ENCODE measurements around the gene AIM2. TPM values are rescaled to one million over a fixed set of nuclear protein-coding genes. Genes with fewer than 3 reads are reported as not detected.
"Not testable (repeated sequence)": the region's sequence is repeated elsewhere in the genome, so short reads cannot be mapped to it uniquely, and the experiment has no call there.

Gene AIM2
- total RNA-seq, 1 donor from 2014 or later, result not detected

DNA sequence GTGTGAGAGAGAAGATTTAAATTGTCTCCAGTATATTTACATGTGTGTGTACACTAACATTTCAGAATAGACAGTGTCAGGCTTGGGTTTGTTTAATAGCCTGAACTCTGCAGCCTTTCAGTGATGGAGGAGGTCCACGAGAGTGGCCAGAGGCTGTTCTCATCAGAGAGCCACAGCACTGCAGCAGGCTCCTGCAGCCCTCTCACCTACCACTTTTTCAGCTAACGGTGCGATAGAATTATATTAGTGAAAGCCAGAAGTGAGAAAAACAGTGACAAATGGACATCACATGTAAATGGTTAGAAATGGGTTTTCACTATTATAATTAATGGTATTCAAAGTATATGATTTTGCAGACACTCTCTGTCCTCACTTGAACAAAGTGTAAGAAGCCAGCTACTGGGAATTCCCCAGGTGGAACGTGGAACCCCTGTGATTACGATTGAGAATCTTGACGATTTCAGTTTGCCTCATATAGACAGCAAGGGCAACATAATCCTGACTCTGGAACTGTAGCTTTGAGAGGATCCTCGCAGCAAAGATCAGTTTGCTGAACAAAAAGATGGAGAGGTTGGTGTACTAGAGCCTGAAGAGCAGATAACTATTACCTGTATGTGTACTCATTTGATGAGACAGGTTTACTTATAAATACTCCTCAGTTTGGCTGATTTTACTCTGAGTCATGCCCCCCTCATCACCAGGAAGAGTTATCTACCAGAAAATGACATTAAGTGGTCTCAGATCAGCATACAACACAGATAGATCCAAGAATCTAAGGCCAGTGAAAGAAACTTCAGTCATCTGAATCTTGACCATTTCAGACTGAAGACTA is 35.5 kb downstream of the AIM2 start:
- TF ChIP-seq, protein P1, sequence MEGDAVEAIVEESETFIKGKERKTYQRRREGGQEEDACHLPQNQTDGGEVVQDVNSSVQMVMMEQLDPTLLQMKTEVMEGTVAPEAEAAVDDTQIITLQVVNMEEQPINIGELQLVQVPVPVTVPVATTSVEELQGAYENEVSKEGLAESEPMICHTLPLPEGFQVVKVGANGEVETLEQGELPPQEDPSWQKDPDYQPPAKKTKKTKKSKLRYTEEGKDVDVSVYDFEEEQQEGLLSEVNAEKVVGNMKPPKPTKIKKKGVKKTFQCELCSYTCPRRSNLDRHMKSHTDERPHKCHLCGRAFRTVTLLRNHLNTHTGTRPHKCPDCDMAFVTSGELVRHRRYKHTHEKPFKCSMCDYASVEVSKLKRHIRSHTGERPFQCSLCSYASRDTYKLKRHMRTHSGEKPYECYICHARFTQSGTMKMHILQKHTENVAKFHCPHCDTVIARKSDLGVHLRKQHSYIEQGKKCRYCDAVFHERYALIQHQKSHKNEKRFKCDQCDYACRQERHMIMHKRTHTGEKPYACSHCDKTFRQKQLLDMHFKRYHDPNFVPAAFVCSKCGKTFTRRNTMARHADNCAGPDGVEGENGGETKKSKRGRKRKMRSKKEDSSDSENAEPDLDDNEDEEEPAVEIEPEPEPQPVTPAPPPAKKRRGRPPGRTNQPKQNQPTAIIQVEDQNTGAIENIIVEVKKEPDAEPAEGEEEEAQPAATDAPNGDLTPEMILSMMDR (IDR thresholded peaks at IDR 0.05), result no peak
- no peak for TF ChIP-seq POLR2AphosphoS5 (IDR thresholded peaks at IDR 0.05; ENCODE audit: insufficient read depth in 1 of 2, low read depth in 1 of 2)
- no peak for TF ChIP-seq POLR2A (IDR thresholded peaks at IDR 0.05)
- H3K27ac ChIP-seq, result no peak overlapping the region
- no peaks in the 10 kb centered on the region for H3K27me3 ChIP-seq
- no peaks in the 10 kb centered on the region for H3K9me3 ChIP-seq
- H3K4me1 ChIP-seq, result no peaks in the 10 kb centered on the region
- H3K36me3 ChIP-seq, result peaks cover 0 to 58% of the 10 kb centered on the region in 2 donors
- intact Hi-C loops (cut with DNase I), result no loop called here
- no peak for DNase-seq (ENCODE audit: extremely low spot score in 2 of 2)
- H3K4me3 ChIP-seq, result no peak overlapping the region

DNA sequence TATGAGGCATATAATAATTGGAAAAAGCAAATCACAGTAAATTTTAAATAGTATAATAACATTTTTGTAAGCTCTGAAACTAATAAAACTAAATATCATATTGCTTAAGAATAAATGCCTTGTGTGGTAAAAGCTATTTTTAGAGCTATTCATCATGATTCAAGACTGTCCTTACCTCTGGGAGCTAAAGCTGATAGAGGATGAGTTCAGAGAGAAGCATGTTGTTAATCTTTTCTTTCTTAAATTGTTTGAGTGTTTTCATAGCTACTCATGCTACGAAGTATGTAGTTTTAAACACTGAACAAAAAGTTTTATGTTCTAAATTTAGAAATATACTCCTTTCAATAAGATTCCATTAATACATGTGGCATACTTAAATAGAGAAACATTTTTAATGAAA is 36.4 kb downstream of the AIM2 start:
- H3K36me3 ChIP-seq, result peaks cover 0 to 61% of the 10 kb centered on the region in 2 donors
- TF ChIP-seq POLR2A (IDR thresholded peaks at IDR 0.05), result no peak
- TF ChIP-seq, protein P1 (IDR thresholded peaks at IDR 0.05), result no peak
- no peak for TF ChIP-seq POLR2AphosphoS5 (IDR thresholded peaks at IDR 0.05; ENCODE audit: insufficient read depth in 1 of 2, low read depth in 1 of 2)
- no peak overlapping the region for H3K27ac ChIP-seq
- H3K4me3 ChIP-seq, result no peak overlapping the region
- H3K27me3 ChIP-seq, result no peaks in the 10 kb centered on the region
- intact Hi-C loops (cut with DNase I), result no loop called here
- no peak for DNase-seq (ENCODE audit: extremely low spot score in 2 of 2)
- no peaks in the 10 kb centered on the region for H3K4me1 ChIP-seq
- H3K9me3 ChIP-seq, result no peaks in the 10 kb centered on the region

DNA sequence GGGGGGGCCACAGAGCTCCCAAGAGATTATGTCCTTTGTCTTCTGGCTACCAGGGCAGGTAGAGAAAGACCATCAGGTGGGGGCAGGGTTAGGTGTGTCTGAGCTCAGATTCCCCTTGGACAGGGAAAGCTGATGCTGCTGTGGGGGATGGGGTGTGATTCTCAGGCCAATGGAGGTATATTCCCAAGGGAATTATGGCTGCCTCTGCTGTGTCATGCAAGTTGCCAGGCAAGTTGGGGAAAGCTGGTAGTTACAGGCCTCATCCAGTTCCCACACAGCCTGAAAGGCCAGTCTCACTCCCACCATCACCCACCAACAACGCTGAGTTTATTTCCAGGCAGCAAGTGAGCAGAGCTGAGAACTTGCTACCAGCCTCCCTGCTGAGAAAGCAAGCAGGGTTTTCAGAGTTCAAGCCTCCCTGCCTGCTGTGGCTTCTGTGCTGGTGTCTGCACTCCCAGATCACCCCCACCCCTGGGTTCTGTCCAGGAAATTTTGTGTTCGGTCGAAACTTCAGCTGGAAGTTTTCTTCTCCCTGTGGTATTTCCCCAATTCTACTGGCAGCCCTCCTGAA is 45.6 kb downstream of the AIM2 start:
- peaks cover 7% of the 10 kb centered on the region for H3K4me1 ChIP-seq
- no peak for DNase-seq (ENCODE audit: extremely low spot score in 2 of 2)
- no peaks in the 10 kb centered on the region for H3K27me3 ChIP-seq
- H3K36me3 ChIP-seq, result peaks cover 0 to 74% of the 10 kb centered on the region in 2 donors
- intact Hi-C loops (cut with DNase I), result no loop called here
- TF ChIP-seq POLR2AphosphoS5 (IDR thresholded peaks at IDR 0.05; ENCODE audit: insufficient read depth in 1 of 2, low read depth in 1 of 2), result no peak
- H3K9me3 ChIP-seq, result no peaks in the 10 kb centered on the region
- H3K27ac ChIP-seq, result no peak overlapping the region
- H3K4me3 ChIP-seq, result no peak overlapping the region

DNA sequence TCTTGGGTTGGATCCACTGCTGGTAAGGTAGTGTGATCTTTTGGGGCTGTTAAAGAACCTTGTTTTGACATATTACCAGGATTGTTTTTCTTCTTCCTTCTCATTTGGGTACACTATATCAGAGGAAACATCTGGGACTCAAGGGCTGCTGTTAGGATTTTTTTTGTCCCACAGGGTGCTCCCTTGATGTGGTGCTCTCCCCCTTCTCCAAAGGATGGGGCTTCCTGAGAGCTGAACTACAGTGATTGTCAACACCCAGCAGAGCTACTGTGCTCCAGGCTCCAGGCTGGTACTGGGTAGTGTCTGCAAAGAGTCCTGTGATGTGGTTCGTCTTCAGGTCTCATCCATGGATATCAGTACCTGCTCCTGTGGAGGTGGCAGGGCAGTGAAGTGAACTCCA is 46.3 kb downstream of the AIM2 start:
- Histone ChIP-seq H3K27me3 (no peaks in the 10 kb centered on the region), H3K4me1 (peaks cover 13% of the 10 kb centered on the region), H3K36me3 (peaks cover 0 to 69% of the 10 kb centered on the region in 2 donors), H3K27ac (no peak overlapping the region), H3K4me3 (no peak overlapping the region), H3K9me3 (no peaks in the 10 kb centered on the region)
- no peak for DNase-seq (ENCODE audit: extremely low spot score in 2 of 2)
- TF ChIP-seq POLR2A (IDR thresholded peaks at IDR 0.05) (no peak), POLR2AphosphoS5 (IDR thresholded peaks at IDR 0.05; ENCODE audit: insufficient read depth in 1 of 2, low read depth in 1 of 2) (no peak)
- TF ChIP-seq, protein P1 (IDR thresholded peaks at IDR 0.05), result no peak
- intact Hi-C loops (cut with DNase I), result no loop called here

DNA sequence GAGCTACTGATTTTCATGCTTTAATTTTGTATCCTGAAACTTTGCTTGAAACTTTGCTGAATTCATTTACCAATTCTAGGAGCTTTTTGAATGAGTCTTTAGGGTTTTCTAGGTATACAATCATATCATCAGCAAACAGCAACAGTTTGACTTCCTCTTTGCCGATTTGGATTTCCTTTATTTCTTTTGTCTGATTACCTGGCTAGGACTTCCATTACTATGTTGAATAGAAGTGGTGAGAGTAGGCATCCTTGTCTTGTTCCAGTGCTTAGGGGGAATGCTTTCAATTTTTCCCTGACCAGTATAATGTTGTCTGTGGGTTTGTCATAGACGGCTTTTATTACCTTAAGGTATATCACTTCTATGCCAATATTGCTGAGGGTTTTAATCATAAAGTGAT is 49.7 kb downstream of the AIM2 start:
- DNase-seq (ENCODE audit: extremely low spot score in 2 of 2); H3K4me3 ChIP-seq; intact Hi-C loops (cut with DNase I); H3K27ac ChIP-seq; H3K27me3 ChIP-seq; H3K9me3 ChIP-seq: not testable (repeated sequence)
- Histone ChIP-seq H3K4me1 (peaks cover 38% of the 10 kb centered on the region), H3K36me3 (peaks cover 0 to 42% of the 10 kb centered on the region in 2 donors)

DNA sequence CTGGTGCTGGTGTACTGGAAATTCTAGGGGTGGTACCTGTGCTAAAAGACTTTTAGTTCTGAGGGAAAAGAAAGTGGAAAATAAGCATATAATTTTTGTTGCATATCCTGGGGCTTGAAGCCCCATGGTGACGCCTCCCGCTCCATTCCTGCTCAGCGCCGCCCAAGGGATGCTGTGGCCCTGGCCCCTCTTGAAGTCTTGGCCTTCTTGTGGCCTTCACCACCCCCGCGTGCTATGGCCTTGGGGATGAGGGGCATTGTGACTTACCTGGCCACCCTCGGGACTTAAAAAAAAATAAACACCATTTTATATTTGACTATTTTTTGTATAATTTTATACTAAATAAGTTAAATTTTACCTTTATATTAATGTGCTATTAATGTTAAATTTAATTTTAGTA is 51.5 kb downstream of the AIM2 start:
- Histone ChIP-seq H3K36me3 (peaks cover 0 to 38% of the 10 kb centered on the region in 2 donors), H3K4me1 (peaks cover 38% of the 10 kb centered on the region)

More for the DNA sequence above, 51.5 kb downstream of the AIM2 start:
- no peak for DNase-seq (ENCODE audit: extremely low spot score in 2 of 2)
- intact Hi-C loops (cut with DNase I), result no loop called here
- Histone ChIP-seq H3K9me3 (no peaks in the 10 kb centered on the region), H3K27me3 (no peaks in the 10 kb centered on the region), H3K27ac (no peak overlapping the region), H3K4me3 (no peak overlapping the region)
- TF ChIP-seq POLR2A (IDR thresholded peaks at IDR 0.05) (no peak), POLR2AphosphoS5 (IDR thresholded peaks at IDR 0.05; ENCODE audit: insufficient read depth in 1 of 2, low read depth in 1 of 2) (no peak)
- TF ChIP-seq, protein P1 (IDR thresholded peaks at IDR 0.05), result no peak

Measured in vagina (tissue), 2 donors.